Measurements from ENCODE around the gene DNAAF5.
"Not testable (repeated sequence)": the region's sequence is repeated elsewhere in the genome, so short reads cannot be mapped to it uniquely, and the experiment has no call there.

The DNAAF5 gene

DNA sequence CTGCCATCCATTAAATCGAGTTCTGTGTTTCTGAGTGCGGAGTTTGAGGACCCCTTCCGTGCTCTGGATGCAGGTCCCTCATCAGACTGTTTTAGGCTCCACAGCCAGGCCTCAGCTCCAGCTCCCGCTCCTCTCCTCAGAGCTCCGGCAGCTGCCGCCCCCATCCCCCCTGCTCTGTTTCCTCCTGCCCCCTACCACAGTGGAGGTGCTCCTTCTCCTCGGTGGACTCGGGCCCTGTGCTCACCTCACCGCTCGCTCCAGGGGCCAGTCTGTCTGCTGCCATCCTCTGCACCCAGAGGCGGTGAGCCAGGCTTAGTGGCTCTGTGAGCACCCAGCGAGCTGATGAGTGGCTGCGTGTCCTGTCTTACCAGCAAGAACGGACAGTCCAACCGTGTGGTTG lies 21.9 kb downstream of the DNAAF5 start:
- DNase-seq, result no peak

GRCh38 chr7:749140-749551 lies 22.6 kb downstream of the DNAAF5 start:
- DNase-seq, result no peak

DNA sequence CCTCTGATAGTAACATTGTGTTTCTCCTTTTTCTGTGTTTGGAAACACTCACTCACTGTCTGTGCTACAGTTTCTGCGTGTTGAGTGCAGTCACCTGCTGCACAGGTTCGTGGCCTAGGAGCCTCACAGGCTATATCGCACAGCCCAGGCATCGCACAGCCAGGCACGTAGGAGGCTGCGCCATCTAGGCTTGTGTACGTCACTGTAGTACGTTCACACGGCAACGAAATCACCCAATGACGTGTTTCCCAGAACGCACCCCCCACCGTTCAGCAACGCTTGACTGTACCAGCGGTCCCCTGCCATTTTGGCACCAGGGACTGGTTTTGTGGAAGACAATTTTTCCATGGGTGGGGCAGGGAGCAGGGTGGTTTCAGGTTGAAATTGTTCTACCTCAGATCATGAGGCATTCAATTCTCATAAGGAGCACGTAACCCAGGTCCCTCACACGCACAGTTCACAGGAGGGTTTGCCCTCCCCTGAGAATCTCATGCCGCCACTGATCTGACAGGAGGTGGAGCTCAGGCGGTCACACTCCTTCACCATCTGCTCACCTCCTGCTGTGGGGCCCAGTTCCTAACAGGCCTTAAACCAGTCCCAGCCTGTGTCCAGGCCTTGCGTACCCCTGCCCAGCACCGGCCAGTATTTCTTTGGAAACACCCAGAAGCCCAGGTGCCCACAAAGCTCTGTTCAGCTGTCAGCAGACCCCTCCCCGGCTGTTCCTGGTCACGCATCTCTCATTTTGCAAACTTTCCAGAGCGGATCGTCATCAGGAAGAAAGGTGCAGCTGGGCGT lies 23.8 kb downstream of the DNAAF5 start:
- no peak for DNase-seq

DNA sequence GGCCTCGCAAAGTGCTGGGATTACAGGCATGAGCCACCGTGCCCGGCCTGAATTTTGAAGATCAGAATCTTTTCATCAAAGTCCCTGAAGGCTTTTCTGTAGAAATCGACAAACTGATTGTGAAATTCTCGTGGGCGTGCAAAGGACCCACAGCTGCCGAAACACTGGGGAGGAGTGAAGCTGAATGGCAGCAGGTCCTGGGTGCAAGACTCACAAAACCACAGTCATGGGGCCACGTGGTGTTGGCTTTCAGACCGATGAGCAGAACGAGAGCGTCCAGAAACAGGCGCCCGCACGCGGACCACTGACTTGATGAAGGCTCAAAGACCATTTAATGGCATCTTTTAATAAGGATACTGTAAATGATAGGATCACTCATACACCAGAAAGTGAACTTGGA lies 25.3 kb downstream of the DNAAF5 start:
- DNase-seq, result no peak

GRCh38 chr7:752256-752655 lies 25.8 kb downstream of the DNAAF5 start:
- DNase-seq, result not testable (repeated sequence)

- DNase-seq, result no peak
These were observed 26.7 kb downstream of the DNAAF5 start for GRCh38 chr7:753190-753589.

GRCh38 chr7:754531-755412 lies 28.3 kb downstream of the DNAAF5 start:
- no peak for DNase-seq

- no peak for DNase-seq
These were observed 28.9 kb downstream of the DNAAF5 start for GRCh38 chr7:755413-755805.

DNA sequence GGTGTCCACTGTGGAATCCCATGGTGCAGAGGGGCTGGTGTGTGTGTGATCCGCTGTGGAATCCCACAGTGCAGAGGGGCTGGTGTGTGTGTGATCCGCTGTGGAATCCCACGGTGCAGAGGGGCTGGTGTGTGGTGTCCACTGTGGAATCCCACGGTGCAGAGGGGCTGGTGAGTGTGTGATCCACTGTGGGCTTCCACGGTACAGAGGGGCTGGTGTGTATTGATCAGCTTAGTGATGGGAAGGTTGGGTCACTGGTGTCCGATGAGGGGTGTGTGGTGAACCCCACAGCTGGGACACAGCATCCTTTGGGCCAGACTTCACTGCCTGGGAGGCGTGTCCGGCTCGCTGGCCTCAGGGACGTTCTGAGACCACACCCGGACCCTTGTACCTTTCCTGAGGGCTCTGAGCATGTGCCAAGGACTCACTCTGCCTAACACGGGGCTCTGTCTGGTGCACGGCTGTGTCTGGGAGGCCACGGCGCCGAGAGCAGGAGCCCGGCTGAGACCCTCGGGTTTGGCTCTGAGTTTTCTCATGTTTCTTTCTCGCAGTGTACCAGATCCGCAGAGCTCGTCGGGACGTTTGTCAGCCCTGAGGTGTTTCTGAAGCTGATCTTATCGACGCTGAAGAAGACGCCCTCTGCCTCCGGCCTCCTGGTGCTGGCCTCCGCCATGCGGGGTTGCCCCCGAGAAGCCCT lies 29.9 kb downstream of the DNAAF5 start:
- DNase-seq, result no peak

DNA sequence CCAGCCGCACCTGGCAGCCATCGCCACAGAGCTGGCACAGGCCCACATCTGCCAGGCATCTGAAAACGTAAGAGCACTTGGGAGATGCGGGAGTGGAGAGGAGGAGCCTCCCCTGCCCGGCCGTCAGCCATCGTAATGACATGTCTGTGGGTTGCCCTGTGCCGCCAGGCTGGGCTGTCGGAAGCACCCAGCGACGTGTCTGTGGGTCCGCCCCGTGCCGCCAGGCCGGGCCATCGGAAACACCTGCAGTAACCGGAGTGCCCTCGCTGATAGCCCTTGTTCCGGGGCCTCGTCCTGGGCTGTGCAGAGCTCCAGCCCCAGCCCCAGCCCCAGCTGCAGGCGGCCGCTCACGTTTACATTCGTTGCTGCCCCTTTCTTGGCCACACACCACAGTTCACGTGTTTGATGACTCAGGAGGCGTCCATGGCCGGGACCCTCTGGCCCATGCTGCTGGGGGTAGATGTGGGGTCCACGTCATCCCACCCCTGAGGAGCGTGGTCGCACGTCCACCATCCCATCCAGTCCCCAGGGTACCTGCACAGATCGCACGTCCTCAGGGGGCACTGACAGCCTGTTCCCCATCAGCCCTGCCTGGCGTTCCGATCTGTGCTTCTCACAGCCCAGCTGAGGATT lies 30.5 kb downstream of the DNAAF5 start:
- no peak for DNase-seq

DNA sequence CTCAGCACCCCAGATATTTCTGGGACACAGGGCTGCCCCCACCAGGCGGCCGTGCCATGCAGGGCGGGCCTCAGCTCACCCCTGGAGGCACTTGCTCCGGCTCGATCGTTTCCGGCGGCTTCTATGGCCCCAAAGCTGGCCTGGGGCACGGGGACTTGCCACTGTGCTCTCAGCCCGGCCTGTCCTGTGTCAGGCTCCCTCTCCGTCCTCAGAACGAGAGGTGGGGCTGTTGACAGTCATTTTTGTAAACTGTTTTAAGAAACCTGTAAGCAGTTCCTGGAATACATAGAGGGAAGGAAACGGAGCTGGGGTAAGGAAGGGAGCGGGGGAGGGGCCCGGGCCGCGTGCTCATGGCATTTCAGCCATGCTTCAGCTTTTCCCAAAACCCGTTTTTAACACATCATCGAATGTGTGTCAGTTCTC lies 31.3 kb downstream of the DNAAF5 start:
- DNase-seq, result no peak

DNA sequence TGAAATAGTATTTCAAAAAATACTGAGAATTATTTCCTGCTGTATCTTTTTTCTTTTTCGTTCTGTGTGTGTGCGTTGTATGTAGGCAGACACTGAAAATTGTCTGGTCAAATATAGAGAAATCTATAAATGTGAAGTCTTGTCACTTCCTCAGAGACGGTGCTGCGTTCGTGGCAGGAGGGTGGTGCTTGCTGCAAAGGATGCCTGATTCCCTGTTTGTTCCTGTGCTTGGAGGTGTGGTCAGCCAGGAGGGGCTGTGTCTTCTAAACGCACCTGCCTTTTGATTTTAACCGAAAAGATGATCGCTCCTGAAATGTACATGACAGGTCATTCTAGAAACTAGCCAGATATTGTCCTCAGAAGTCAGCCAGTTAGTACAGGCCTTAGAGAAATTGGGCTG lies 33.1 kb downstream of the DNAAF5 start:
- no peak for DNase-seq

- no peak for DNase-seq
These were observed 33.5 kb downstream of the DNAAF5 start for GRCh38 chr7:760006-760405.

DNA sequence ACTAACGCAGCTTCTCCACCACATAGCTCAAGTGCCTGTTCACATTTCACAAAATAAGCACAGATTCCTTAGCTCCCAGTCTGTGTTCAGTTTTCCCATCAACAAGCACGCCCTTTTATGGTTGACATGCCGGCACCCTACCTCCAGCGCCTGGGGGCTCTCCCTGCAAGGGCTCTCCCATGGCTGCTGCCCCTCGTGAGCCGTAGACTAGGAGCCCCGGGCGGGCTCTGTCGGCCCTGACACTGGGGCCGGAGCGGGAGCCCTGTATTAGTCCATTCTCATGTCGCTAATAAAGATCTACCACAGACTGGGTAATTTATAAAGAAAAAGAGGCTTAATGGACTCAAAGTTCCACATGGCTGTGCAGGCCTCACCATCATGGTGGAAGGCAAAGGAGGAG lies 34.6 kb downstream of the DNAAF5 start:
- no peak for DNase-seq

DNA sequence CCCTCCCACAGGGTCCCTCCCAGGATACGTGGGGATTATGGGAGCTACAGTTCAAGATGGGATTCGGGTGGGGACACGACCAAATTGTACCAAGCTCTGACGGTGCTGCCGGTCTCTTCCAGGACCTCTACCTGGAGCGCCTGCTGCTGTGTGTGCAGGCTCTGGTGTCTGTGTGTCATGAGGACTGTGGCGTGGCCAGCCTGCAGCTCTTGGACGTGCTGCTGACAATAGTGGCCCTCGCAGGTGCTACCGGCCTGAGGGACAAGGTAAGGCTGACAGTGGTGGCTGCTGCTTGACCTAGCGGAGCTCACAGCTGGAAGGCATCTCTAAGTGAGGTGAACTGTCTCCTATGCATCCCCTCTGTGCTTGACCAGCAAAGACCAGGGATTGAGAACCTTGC lies 35.1 kb downstream of the DNAAF5 start:
- no peak for DNase-seq

- DNase-seq, result no peak
These were observed 36.4 kb downstream of the DNAAF5 start for GRCh38 chr7:762885-763284.

DNA sequence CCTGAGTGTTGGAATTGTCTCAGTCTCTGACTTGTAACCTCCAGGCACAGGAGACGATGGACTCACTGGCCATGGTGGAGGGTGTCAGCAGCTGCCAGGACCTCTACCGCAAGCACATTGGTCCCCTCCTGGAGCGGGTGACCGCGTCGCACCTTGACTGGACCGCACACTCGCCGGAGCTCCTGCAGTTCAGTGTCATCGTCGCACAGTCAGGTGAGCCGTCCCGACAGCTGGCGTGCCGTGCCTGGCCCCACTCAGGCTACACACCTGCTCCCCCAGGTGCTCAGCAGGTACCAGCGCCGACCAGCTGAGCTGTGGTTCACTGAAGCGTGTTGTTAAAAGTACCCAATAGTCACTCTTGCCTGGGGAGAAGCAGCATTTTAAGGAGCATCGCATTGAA lies 37.3 kb downstream of the DNAAF5 start:
- DNase-seq, result no peak

DNA sequence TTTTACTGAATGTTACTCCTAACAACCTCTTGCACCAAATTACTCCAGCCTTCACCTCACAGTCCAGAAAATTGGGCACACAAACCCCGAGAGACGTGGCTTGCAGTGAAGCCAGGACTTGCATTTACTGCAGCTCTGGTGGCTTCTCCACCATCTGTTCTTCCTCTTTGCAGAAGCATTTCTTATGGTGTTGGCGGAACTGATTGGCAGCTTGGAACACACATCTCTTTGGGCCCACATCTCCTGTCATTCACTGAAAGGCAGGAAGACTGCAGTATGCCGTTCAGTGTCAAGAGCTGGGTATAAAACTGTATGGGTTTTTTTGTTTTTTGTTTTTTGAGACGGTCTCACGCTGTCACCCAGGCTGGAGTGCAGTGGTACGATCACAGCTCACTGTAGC lies 38.9 kb downstream of the DNAAF5 start:
- DNase-seq, result no peak

DNA sequence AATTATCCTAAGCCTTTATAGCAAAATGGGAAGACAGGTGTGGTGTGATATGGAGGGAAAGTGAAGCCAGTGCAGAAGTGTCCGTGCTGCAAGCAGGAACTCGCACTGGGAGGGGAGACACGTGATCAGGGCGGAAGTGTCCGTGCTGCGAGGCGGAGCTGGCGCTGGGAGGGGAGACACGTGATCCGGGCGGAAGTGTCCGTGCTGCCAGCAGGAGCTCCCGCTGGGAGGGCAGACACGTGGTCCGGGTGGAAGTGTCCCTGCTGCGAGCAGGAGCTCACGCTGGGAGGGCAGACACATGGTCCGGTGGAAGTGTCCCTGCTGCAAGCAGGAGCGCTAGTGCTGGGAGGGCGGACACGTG lies 41.1 kb downstream of the DNAAF5 start:
- DNase-seq, result no peak

- no peak for DNase-seq
These were observed 41.6 kb downstream of the DNAAF5 start for GRCh38 chr7:767941-768731.

DNA sequence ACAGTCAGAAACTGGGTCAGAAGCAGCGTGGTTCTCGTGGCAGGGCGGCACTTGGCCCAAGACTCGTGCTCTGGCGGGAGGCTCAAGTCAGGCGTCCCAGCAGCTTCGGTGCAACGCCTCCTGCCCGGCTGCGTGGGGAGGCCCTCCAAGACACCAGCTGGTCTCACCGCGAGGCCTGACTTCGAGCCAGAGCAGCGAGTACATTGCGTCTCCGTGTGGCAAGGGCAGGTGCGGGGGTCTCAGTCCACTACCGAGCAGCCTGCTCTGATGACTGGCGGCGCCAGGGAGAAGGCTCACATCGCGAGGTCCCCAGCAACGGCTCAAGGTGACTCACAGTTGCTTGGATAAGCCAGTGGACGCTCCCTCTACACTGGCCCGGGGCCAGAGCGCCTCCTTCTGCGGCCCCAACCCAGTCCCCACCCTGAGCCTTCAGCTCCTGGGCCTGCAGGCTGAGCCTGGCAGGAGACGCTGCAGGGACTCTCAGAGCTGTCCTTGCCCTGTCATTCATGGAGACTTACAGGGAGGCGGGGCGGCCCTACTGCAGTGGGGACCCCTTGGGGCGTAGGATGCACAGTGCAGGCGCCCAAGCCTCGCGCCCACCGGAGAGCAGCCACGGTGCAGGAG lies 42.5 kb downstream of the DNAAF5 start:
- DNase-seq, result no peak

DNA sequence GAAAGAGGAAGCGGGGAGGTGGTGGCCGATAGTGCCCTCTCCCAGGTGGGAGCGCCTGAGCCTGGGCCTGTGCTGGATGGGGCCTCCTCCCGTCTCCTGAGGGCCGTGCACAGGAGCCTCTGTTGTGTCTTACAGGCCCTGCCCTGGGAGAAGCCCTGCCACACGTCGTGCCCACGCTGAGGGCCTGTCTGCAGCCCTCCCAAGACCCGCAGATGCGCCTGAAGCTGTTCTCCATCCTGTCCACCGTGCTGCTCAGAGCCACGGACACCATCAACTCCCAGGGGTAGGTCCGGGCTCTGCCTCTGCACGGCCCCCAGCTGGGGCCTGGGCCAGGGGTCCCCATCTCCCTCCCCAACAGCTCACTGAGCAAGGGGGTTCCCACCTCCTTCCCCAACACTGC lies 43.8 kb downstream of the DNAAF5 start:
- DNase-seq, result no peak

All from NCI-H526 treated with DMSO at 0.1 percent for 48 hours (cell line).